ENCODE measurements around the gene DPH1. TPM values are rescaled to one million over a fixed set of nuclear protein-coding genes. Genes with fewer than 3 reads are reported as not detected.

DPH1 gene
- total and polyA plus RNA-seq, 3 donors from 2014 or later = 32.6 to 93.3 (median 91.9) TPM

GRCh38 chr17:2075336-2076086 lies 45.6 kb downstream of the DPH1 start:
- no peak for DNase-seq
- H3K4me1 ChIP-seq = peaks cover 42% of the 10 kb centered on the region

DNA sequence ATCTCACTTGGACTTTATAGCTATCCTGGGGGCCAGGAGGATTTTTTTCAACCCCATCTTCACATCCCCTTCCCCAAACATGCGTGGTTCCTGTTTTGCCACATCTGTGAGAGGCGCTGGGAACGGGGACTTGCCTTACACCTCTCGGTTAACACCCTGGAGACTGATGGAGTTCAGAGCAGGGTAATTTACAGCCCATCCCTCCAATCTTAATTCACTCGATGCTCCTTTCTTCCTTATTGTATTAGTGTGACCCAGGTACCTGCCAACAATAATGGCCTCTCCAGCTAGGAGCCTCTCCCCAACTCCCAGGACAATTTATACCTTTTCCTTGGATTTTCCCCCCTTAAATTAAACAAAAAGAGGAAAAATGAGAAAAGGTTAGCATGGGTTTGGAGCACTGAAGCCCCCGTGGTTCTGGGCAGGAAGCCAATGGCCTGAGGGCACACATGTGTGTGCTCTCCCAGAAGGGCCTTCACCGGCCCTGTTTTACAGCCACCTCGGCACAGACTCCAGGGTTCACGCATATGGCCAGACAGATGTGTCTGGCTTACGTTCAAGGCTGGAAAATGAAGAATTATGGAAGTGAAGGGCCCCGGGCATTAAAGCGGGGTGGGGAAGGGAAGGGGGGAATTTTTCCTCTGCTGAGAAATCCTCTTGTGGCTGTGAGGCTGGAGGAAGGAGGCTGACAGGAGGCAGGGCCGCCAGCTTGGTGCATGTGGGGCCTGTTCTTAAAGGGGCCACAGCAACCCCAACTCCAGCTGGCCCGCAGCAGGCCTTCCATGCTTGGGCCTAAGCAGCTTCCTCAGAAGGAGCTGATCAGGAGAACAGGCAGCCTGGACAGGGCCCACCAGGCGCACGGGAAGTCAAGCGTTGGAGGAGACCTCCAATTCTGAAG lies 46.4 kb downstream of the DPH1 start:
- H3K9me3 ChIP-seq = no peaks in the 10 kb centered on the region
- no peak for DNase-seq
- WGBS, 2 donors = 61 to 65% methylated on average over 17 of the region's 17 CpGs
- no peak overlapping the region for H3K4me3 ChIP-seq
- H3K27ac ChIP-seq = peak overlapping the region; percentile 42 to 78
- H3K36me3 ChIP-seq (ENCODE audit: low read depth, missing control alignments) = no peaks in the 10 kb centered on the region
- no peaks in the 10 kb centered on the region for H3K27me3 ChIP-seq
- intact Hi-C loops (cut with DNase I; ENCODE audit: low total_unique reads) = no loop called here
- TF ChIP-seq CTCF (IDR thresholded peaks at IDR 0.05) = no peak
- no peak for TF ChIP-seq POLR2A (IDR thresholded peaks at IDR 0.05)
- peaks cover 37% of the 10 kb centered on the region for H3K4me1 ChIP-seq

More at GRCh38 chr17:2075336-2076086, 45.6 kb downstream of the DPH1 start:
- peak in 1 of 3 experiments; percentile 10 for TF ChIP-seq CTCF (IDR thresholded peaks at IDR 0.05)
- TF ChIP-seq POLR2A (IDR thresholded peaks at IDR 0.05) = no peak
- Histone ChIP-seq H3K36me3 (ENCODE audit: low read depth, missing control alignments) (no peaks in the 10 kb centered on the region), H3K27me3 (no peaks in the 10 kb centered on the region), H3K9me3 (no peaks in the 10 kb centered on the region), H3K4me3 (no peak overlapping the region), H3K27ac (peak overlapping the region; percentile 42 to 78)
- 55 to 60% methylated on average over 13 of the region's 13 CpGs for WGBS, 2 donors
- intact Hi-C loops (cut with DNase I; ENCODE audit: low total_unique reads) = no loop called here

DNA sequence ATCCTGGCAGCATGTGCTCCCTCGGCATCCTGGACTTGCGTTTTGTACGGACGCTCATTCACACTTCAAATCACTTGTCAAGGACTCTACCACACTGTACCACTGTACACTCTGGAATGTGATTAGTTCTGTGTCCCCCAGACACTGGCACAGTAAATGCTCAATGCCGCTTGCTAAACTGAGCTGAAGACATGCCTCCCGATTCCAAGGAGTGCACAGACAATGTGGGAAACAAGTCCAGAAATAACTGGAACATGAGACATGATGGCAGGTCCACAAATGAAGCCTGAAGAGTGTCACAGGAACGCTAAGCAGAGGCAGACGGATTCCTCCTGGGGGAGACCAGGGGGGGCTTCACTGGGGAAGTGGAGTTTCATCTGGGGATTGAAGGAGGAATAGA lies 47.1 kb downstream of the DPH1 start:
- Histone ChIP-seq H3K4me1 (peaks cover 34% of the 10 kb centered on the region), H3K9me3 (no peaks in the 10 kb centered on the region), H3K36me3 (ENCODE audit: low read depth, missing control alignments) (no peaks in the 10 kb centered on the region), H3K27ac (peak overlapping the region in 1 of 2 donors; percentile 78), H3K4me3 (no peak overlapping the region), H3K27me3 (no peaks in the 10 kb centered on the region)
- WGBS, 2 donors = 66 to 86% methylated on average over 8 of the region's 8 CpGs
- no peak for TF ChIP-seq CTCF (IDR thresholded peaks at IDR 0.05)
- TF ChIP-seq POLR2A (IDR thresholded peaks at IDR 0.05) = no peak
- DNase-seq = no peak
- intact Hi-C loops (cut with DNase I; ENCODE audit: low total_unique reads) = no loop called here

DNA sequence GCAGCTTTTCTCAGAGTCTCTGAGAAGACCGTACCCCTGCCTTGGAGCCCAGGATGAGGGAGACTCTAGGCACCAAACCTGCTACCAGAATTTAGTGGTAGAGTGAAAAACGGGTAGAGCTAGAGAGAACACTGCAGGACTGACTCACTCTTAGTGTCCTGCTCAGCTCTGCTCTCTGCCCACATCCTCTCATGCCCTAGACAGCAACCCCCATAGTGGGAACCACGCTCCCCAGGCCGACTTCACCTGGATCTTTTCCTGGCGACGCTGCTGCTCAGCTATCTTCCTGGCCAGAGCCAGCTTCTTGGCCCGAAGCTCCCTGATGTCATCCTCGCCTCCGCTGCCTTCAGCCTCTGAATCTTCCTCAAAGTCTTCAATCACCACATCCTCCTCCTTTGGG lies 51.6 kb downstream of the DPH1 start:
- DNase-seq = no peak
- Histone ChIP-seq H3K4me3 (no peak overlapping the region), H3K9me3 (no peaks in the 10 kb centered on the region), H3K4me1 (peaks cover 56% of the 10 kb centered on the region), H3K27me3 (no peaks in the 10 kb centered on the region), H3K36me3 (ENCODE audit: low read depth, missing control alignments) (no peaks in the 10 kb centered on the region), H3K27ac (peak overlapping the region; percentile 16 to 82)
- intact Hi-C loops (cut with DNase I; ENCODE audit: low total_unique reads) = no loop called here
- WGBS, 2 donors = 83 to 97% methylated on average over 9 of the region's 9 CpGs
- TF ChIP-seq POLR2A (IDR thresholded peaks at IDR 0.05) (no peak), CTCF (IDR thresholded peaks at IDR 0.05) (no peak)
